Measurements from ENCODE around the gene APBB2. TPM values are rescaled to one million over a fixed set of nuclear protein-coding genes. Genes with fewer than 3 reads are reported as not detected.

Gene APBB2
- polyA plus RNA-seq, 3 donors = 0.15 to 0.33 TPM; not detected in 1

- peaks cover 0 to 2% (median 0%) of the 10 kb centered on the region in 7 donors for H3K9me3 Mint-ChIP-seq
- no peaks in the 10 kb centered on the region for H3K36me3 Mint-ChIP-seq
- Histone ChIP-seq H3K4me1 (ENCODE audit: control insufficient read depth in 1 of 2, insufficient read depth in 2 of 2, low read length in 2 of 2) (no peaks in the 10 kb centered on the region), H2AFZ (ENCODE audit: insufficient read depth, low read depth, low read length, poor library complexity, severe bottlenecking) (no peak overlapping the region), H3K9me3 (replicated peaks in 1 of 2; ENCODE audit: control insufficient read depth in 1 of 2, insufficient read depth in 1 of 2, low read length in 2 of 2) (no peaks in the 10 kb centered on the region), H3K9ac (ENCODE audit: insufficient read depth, low read length, poor library complexity, severe bottlenecking) (no peak overlapping the region), H3K27ac (ENCODE audit: low read depth in 1 of 2, low read length in 2 of 2) (no peak overlapping the region), H4K20me1 (ENCODE audit: insufficient read depth, low read length) (no peaks in the 10 kb centered on the region), H3K27me3 (ENCODE audit: control insufficient read depth in 2 of 2, insufficient read depth in 2 of 2, low read length in 2 of 2) (no peaks in the 10 kb centered on the region), H3K4me2 (replicated peaks; ENCODE audit: extremely low read depth, low read length, poor library complexity, severe bottlenecking) (no peak overlapping the region), H3K79me2 (ENCODE audit: insufficient read depth, low read length) (no peaks in the 10 kb centered on the region), H3K4me3 (replicated peaks in 1 of 3; ENCODE audit: low read depth in 2 of 3, low read length in 3 of 3) (no peak overlapping the region), H3K36me3 (replicated peaks in 1 of 2; ENCODE audit: control insufficient read depth in 1 of 2, insufficient read depth in 2 of 2, low read length in 2 of 2) (no peaks in the 10 kb centered on the region)
- intact Hi-C loops (cut with micrococcal nuclease) = loop anchor here in 1 of 2 donors (10.0 kb wide), 2 partner anchors 54 to 114 kb away; no protein-coding TSS in a partner anchor
- H3K27me3 Mint-ChIP-seq (ENCODE audit: low read depth in 3 of 3) = no peaks in the 10 kb centered on the region
- TF ChIP-seq CTCF (IDR thresholded peaks at IDR 0.05) = no peak
- H3K4me3 Mint-ChIP-seq = no peak overlapping the region
- H3K4me1 Mint-ChIP-seq = peaks cover 1% of the 10 kb centered on the region
- WGBS (ENCODE audit: insufficient coverage) = no CpG with 5 or more reads among the region's 3 CpGs
- H3K27ac Mint-ChIP-seq = no peak overlapping the region
- no peak for DNase-seq
Measured at GRCh38 chr4:40848940-40849339, 365.4 kb downstream of the APBB2 start.

- no peaks in the 10 kb centered on the region for H3K4me1 ChIP-seq (ENCODE audit: control insufficient read depth in 1 of 2, insufficient read depth in 2 of 2, low read length in 2 of 2)
- intact Hi-C loops (cut with micrococcal nuclease) = loop anchor here in 1 of 2 donors (10.0 kb wide), 2 partner anchors 53 to 113 kb away; no protein-coding TSS in a partner anchor
- no peaks in the 10 kb centered on the region for H3K36me3 ChIP-seq (replicated peaks in 1 of 2; ENCODE audit: control insufficient read depth in 1 of 2, insufficient read depth in 2 of 2, low read length in 2 of 2)
- no peak overlapping the region for H3K4me3 Mint-ChIP-seq
- no peak for DNase-seq
- 75% methylated on average over 4 of the region's 5 CpGs for WGBS (ENCODE audit: insufficient coverage)
- H3K9ac ChIP-seq (ENCODE audit: insufficient read depth, low read length, poor library complexity, severe bottlenecking) = no peak overlapping the region
- H3K9me3 ChIP-seq (replicated peaks in 1 of 2; ENCODE audit: control insufficient read depth in 1 of 2, insufficient read depth in 1 of 2, low read length in 2 of 2) = no peaks in the 10 kb centered on the region
- H3K27me3 Mint-ChIP-seq (ENCODE audit: low read depth in 3 of 3) = no peaks in the 10 kb centered on the region
- H3K79me2 ChIP-seq (ENCODE audit: insufficient read depth, low read length) = no peaks in the 10 kb centered on the region
- H4K20me1 ChIP-seq (ENCODE audit: insufficient read depth, low read length) = no peaks in the 10 kb centered on the region
- peaks cover 1% of the 10 kb centered on the region for H3K4me1 Mint-ChIP-seq
- H3K9me3 Mint-ChIP-seq = peaks cover 0 to 2% (median 0%) of the 10 kb centered on the region in 7 donors
- no peak overlapping the region for H3K4me2 ChIP-seq (replicated peaks; ENCODE audit: extremely low read depth, low read length, poor library complexity, severe bottlenecking)
- H3K36me3 Mint-ChIP-seq = no peaks in the 10 kb centered on the region
- TF ChIP-seq CTCF (IDR thresholded peaks at IDR 0.05) = no peak
- no peak overlapping the region for H3K4me3 ChIP-seq (replicated peaks in 1 of 3; ENCODE audit: low read depth in 2 of 3, low read length in 3 of 3)
- H3K27ac Mint-ChIP-seq = no peak overlapping the region
- no peak overlapping the region for H3K27ac ChIP-seq (ENCODE audit: low read depth in 1 of 2, low read length in 2 of 2)
- no peak overlapping the region for H2AFZ ChIP-seq (ENCODE audit: insufficient read depth, low read depth, low read length, poor library complexity, severe bottlenecking)
- no peaks in the 10 kb centered on the region for H3K27me3 ChIP-seq (ENCODE audit: control insufficient read depth in 2 of 2, insufficient read depth in 2 of 2, low read length in 2 of 2)
Measured at GRCh38 chr4:40848251-40848650, 366.1 kb downstream of the APBB2 start.
